ENCODE measurements around the gene RABL3.

GRCh38 chr3:120763601-120764000 is 21.3 kb upstream of the RABL3 start:
- TF ChIP-seq POLR2A (IDR thresholded peaks at IDR 0.05) (no peak), CTCF (IDR thresholded peaks at IDR 0.05) (no peak)
